ENCODE results near the gene TMUB1. TPM values are rescaled to one million over a fixed set of nuclear protein-coding genes. Genes with fewer than 3 reads are reported as not detected.

TMUB1 gene
- total and polyA plus RNA-seq, 2 donors (not counting 3 experiments of a cell fraction or from before 2014, with no cell fraction given), result 41.3 to 45.3 TPM

GRCh38 chr7:151066273-151066974 is 16.9 kb downstream of the TMUB1 start:
- Histone ChIP-seq H3K9ac (replicated peaks; ENCODE audit: extremely low read depth, insufficient read depth, low read length) (no peak overlapping the region), H4K20me1 (replicated peaks; ENCODE audit: control insufficient read depth, extremely low read depth, insufficient read depth, low read length) (no peaks in the 10 kb centered on the region), H3K36me3 (ENCODE audit: control insufficient read depth in 2 of 2, extremely low read depth in 1 of 2, insufficient read depth in 2 of 2, low read length in 2 of 2) (peaks cover 18 to 62% of the 10 kb centered on the region in 2 experiments), H3K4me1 (ENCODE audit: control insufficient read depth, extremely low read depth, insufficient read depth, low read length) (peaks cover under 1% of the 10 kb centered on the region), H3K27ac (ENCODE audit: insufficient read depth, low read depth, low read length) (no peak overlapping the region), H3K4me2 (ENCODE audit: insufficient read depth, low read length) (no peak overlapping the region), H2AFZ (ENCODE audit: low read depth, low read length) (no peak overlapping the region), H3K9me1 (replicated peaks; ENCODE audit: control insufficient read depth, extremely low read depth, insufficient read depth, low read length) (no peaks in the 10 kb centered on the region), H3K4me3 (replicated peaks in 1 of 3; ENCODE audit: insufficient read depth in 1 of 3, low read depth in 1 of 3, low read length in 3 of 3) (no peak overlapping the region), H3K27me3 (ENCODE audit: control insufficient read depth in 2 of 2, insufficient read depth in 2 of 2, low read length in 2 of 2) (no peaks in the 10 kb centered on the region), H3K9me3 (replicated peaks; ENCODE audit: control insufficient read depth, insufficient read depth, low read length) (no peaks in the 10 kb centered on the region), H3K79me2 (ENCODE audit: control insufficient read depth, insufficient read depth, low read length) (peaks cover 16% of the 10 kb centered on the region)
- POLR2A ChIA-PET, result interaction anchor here (1.8 kb wide), 1 partner anchor 14 kb away, joined by 7 read pairs; the partner anchor contains the start of gene FASTK
- dilution Hi-C loops (cut with MboI; ENCODE audit: extremely low pct_ligation_motif_present, low sequenced_read_pairs), result no loop called here
- FAIRE-seq, result no peak
- TF ChIP-seq JUN (IDR thresholded peaks at IDR 0.05; ENCODE audit: borderline replicate concordance, insufficient read depth, insufficient read length, low read depth), result no peak
- no peak for TF ChIP-seq MYC (IDR thresholded peaks at IDR 0.05; ENCODE audit: low read depth, low read length)
- no peak for TF ChIP-seq POLR2AphosphoS5 (IDR thresholded peaks at IDR 0.05; ENCODE audit: insufficient read depth, low read depth, low read length)
- no peak for TF ChIP-seq CTCF (IDR thresholded peaks at IDR 0.05; ENCODE audit: extremely low read depth in 1 of 2, insufficient read depth in 1 of 2, low read depth in 1 of 2, low read length in 2 of 2)
- TF ChIP-seq GATA2 (IDR thresholded peaks at IDR 0.05; ENCODE audit: insufficient read depth, insufficient read length, low read depth, low read length), result no peak
- TF ChIP-seq MAX (IDR thresholded peaks at IDR 0.05; ENCODE audit: insufficient read depth, insufficient read length), result no peak
- TF ChIP-seq EZH2 (IDR thresholded peaks at IDR 0.05; ENCODE audit: borderline replicate concordance, low read depth, low read length, severe bottlenecking), result no peak
- TF ChIP-seq FOS (IDR thresholded peaks at IDR 0.05; ENCODE audit: borderline replicate concordance, insufficient read depth, low read length), result no peak
- no peak for TF ChIP-seq POLR2A (IDR thresholded peaks at IDR 0.05; ENCODE audit: low read depth, low read length)
- BruUV-seq (replicated peaks), result no TSS peak
- intact Hi-C loops (cut with micrococcal nuclease), result no loop called here
- DNase-seq (ENCODE audit: low read depth, low spot score), result no peak
- CTCF ChIA-PET, result no interaction called here

Measured in endothelial cell of umbilical vein (primary cell).